Amniotic stem cell (primary cell): ENCODE results near the gene TPGS1.

ENCODE experiments used
- DNase-seq: peaks from one replicate; lab custom pipeline; 2025; lab: John Stamatoyannopoulos, UW

The TPGS1 gene

DNA sequence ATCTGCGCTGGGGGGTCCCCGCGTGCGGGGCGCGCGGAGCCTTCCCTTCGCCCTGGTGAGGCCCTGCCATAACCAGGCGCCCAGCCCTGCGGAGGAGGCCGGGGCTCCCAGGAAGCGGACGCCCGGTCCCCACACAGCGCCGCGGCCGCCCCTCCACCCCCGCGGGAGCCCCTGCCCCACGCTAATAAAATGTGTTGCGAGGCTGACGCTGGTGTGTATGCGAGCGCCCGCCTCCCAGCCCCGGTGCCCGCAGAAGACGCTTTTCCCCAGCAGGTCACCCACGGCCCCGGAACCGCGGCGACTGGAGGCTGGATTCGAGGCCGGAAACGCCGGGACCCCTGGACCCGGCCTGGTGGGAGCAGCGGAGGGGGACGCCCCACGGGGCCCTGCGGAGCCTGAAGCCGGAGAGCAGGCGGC, 12.2 kb downstream of the TPGS1 start:
- no peak for DNase-seq

DNA sequence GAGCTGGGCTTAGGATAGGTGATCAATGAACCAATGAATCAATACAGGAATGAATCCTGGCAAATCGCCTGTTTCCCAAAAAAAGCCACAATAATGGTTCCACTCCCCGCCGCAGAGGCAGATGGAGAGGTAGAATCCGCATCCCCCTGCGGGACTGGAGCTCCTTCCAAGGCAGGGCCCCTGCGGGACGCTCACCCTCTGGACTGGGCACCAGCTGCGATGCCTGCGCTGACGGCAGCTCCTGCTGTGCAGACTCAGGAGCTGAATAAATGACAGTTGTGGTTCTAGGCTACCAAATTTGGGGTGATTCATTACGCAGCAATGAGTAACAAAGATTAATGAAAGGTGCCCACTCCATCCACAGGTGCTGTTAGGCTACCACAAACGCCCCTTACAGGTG, 15.4 kb downstream of the TPGS1 start:
- DNase-seq = no peak

DNA sequence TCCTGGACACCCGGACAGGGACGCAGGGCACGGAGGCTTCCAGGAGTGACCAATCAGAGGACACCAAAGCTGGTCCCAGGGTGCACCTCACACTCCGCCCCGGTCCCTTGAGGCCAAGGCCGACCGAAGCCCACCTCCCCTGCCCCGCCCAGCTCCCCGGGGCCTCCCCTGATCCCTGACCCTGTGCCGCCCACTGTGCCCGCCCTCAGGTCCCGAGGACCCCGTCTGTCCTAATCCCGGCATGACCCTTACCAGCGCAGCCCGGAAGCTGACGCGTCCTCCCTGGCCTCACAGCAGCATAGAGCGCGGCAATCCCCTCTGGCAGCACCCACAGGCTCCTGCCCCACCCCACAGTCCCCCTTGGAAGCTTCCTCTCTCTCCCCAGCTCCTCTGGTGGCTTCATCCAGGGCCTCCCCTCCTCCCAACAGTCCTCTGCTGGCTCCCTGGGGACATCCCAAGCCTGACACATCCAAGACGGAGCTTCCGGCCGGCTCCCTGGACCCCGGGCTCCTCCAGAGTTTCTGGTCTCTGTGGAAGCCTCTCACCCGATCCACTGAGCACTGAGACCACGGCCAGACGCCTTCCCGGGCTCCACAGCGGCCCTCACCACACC, 16.9 kb downstream of the TPGS1 start:
- no peak for DNase-seq

DNA sequence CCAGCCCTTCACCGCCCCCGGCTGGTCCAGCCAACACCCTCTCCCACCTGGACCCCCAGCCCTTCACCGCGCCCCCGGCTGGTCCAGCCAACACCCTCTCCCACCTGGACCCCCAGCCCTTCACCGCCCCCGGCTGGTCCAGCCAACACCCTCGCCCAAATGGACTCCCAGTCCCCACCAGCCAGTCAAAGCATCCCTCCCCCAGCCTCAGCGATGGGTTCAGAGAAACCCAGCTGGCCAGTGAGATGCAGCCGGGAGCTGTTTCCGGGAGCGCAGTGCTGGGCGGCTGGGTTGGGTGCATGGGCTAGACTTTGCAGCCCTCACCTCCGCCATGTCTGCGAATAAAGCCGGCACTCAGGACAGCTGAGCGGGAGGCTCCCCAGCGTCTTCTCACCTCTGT, 17.7 kb downstream of the TPGS1 start:
- DNase-seq = no peak

DNA sequence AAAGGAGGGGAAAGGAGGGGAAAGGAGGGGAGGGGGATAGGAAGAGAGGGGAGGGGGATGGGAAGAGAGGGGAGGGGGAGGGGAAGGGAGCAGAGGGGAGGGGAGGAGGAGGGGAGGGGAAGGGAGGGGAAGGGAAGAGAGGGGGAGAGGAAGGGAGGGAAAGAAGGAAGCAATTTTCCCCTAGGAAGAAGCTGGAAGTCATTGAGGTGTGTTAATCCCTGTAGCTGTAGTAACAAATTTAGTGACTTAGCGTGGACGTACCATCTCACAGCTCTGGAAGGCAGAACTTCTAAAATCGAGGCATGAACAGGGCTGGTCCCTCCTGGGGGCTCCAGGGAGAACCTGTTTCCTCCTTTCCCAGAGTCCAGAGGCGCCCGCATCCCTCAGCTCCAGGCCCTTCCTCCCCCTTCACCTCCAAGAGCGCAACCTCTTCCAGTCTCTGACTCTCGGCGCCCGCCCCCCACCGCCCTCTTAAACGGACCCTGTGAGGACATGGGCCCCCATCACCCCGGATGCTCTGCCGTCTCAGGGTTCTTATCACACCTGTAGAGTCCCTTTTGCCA, 18.6 kb downstream of the TPGS1 start:
- no peak for DNase-seq

DNA sequence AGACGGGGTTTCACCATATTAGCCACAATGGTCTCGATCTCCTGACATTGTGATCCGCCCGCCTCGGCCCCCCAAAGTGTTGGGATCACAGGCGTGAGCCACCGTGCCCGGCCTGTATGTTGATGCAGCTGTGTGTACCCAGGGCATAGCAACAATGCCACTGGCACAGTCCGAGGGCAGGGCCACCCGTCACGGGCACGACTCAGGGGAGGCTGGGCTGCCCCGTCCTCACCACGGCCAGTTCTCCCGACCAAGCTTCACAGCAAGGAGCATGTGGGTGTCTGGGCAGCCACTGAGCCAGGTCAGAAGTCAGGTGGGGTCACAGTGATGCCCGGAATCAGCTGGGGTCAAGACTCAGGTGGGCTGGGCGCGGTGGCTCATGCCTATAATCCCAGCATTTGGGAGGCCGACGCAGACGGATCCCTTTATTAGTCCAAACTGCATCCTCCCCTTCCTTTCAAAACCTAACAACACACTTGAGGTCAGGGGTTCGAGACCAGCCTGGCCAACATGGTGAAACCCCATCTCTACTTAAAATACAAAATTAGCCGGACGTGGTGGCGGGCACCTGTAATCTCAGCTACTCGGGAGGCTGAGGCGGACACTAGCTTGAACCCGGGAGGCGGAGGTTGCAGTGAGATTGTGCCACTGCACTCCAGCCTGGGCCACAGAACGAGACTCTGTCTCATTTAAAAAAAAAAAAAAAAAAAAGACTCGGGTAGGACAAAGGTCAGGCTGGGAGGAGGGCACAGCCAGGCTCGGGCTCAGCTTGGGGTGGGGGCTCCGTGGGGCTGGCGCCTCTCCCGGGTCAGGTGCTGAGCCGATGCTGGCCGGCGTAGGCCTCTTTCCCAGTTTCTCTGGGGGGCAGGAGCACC, 23.1 kb downstream of the TPGS1 start:
- no peak for DNase-seq

DNA sequence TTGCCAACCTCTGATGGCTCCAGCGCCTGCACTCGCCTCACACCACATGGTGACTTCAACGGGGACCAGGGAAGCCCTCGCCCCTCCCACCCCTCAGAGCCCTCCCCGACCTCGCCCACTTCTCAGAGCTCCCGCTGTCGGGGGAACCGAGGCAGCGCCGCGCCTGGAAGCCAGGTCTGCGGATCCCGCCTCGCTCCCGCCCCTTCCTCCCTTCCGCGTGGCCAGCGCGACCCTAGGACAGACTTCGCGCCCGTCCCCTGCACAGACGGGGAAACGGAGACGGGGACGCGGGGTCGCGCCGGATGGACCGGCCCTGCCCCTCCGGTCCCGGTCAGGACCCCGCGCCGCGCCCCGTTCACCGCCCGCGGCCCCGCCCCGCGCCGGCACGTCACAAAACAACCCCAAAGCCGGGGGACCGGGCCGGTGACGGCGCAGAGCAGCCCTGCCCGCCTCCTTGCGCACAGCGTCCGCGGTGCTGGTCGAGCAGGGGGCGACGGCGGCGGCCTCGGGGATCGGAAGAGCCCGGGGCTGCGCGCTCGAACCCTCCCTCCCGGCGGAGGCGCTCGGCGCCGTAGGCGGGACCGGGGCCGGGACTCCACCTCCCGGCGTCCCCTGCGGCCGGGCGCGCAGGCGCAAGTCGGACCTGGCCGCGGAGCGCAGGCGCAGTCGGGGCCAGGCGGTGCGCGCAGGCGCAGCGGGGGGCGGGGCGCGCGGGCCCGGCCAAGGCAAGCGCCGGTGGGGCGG, 23.9 kb downstream of the TPGS1 start:
- DNase-seq = peak; percentile 68

DNA sequence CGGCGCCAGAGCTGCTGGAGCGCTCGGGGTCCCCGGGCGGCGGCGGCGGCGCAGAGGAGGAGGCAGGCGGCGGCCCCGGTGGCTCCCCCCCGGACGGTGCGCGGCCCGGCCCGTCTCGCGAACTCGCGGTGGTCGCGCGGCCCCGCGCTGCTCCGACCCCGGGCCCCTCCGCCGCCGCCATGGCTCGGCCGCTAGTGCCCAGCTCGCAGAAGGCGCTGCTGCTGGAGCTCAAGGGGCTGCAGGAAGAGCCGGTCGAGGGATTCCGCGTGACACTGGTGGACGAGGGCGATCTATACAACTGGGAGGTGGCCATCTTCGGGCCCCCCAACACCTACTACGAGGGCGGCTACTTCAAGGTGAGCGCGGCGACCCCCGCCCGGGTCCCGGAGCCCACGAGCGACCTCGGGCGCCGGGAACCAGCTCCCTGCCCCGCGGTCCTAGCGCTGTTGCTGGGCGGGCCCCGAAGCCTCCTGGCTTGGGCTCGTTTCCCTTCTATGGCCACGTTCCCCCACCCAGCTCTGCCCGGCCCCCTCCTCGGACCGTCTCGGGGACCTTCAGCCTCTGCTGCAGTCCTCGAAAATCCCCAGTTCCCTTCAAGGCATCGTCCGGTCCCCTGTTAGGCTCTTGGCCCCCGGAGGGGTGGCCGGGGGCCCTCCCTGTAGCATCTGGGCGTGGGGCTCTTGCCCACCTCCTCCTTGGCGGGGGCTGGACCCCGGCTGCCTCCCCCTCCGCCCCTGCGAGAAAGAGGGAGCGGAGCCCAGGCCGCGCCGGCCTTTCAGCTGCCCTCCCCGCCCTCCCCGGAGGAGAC, 24.7 kb downstream of the TPGS1 start, which contains the start of gene CDC34:
Gene CDC34 (plus strand): TSS at position 8 of the 808 bp plus-strand sequence. CDS start 172 bp downstream, at position 180.
- DNase-seq = no peak

DNA sequence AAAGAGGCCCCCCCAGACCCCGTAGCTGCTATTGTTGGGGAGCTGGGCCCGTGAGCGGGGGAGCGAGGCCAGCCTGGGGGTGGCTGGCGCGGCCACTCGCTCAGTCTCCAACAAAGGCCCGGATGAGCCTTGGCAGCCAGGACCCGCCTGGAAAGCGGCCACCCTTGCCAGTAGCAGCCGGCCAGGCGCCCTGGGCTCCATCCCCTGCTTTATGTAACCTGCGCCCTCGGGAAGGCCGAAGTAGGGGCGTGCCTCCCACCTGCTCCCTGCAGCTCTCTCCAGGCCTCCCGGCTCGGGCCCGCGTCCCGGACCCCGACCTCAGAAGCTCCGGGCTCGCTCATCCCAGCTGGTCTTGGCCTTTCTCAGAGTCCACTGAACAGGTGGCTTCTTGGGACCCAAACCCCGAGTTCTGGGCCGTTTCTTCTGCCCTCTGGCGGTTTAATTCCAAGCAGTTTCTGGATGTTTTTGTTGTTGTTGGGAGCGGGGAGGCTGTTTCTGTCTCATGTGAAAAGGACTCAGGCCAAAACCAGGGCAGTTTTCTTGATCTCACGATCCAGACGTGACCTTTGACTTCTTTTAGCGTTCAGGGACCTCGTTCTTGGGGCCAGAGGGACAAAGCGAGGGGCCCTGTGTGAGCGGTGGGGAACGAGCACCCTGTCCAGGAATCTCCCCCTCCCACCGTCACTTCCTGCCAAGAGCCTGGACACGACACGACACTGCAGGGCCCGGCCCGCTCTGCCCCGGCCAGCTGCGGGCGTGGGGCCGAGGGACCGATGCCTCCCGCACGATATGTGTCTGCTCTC, 25.5 kb downstream of the TPGS1 start:
- peak; percentile 68 for DNase-seq

DNA sequence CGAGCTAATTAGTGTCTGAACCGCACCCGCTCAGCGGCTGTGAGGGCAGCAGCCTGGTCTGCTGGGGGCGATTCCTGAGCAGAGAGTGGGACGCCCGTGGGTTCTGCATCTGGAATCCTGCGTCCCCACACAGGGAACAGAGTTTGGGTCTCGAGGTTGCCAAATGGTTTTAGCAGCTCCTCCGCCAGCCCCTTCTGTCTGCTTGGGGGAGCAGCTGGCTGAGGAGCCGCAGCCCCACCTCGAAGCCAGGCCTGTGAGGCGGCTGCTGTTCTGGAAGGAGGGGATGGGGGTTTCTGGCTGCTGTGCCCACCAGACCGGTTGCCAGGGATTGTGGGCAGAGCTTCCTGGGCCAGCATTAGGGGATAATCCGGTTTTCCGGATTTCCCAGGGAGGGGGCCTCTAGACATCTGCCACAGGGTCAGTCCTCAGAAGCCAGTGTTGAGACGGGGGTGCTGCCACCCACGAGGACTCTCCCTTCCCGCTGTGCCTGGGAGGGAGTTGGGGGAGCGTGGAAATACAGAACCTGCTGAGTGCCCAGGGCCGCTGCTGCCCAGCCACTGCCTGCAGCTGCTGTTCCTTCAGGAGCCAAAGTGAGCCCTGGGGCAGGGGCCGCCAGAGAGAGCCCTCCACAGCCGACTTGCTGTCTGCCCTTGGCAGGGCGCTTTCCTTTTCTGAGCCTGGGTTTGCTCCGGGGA, 26.2 kb downstream of the TPGS1 start:
- DNase-seq = no peak

DNA sequence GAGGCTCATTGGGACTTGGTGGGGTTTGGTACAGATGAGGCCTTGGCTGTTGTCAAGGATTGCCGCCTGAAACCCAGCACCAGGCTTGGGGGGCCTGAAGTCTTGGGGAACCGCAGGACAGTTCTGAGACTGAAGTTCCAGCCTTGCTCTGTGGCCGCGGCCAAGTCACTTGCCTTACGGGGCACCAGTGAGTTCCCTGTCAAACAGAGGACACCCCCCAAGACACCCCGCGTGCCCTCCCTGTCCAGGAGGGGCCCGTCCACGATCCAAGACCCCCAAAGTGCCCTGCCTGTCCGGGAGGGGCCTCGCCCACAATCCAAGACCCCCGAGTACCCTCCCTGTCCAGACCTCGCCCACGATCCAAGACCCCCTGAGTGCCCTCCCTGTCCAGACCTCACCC, 26.8 kb downstream of the TPGS1 start:
- no peak for DNase-seq

DNA sequence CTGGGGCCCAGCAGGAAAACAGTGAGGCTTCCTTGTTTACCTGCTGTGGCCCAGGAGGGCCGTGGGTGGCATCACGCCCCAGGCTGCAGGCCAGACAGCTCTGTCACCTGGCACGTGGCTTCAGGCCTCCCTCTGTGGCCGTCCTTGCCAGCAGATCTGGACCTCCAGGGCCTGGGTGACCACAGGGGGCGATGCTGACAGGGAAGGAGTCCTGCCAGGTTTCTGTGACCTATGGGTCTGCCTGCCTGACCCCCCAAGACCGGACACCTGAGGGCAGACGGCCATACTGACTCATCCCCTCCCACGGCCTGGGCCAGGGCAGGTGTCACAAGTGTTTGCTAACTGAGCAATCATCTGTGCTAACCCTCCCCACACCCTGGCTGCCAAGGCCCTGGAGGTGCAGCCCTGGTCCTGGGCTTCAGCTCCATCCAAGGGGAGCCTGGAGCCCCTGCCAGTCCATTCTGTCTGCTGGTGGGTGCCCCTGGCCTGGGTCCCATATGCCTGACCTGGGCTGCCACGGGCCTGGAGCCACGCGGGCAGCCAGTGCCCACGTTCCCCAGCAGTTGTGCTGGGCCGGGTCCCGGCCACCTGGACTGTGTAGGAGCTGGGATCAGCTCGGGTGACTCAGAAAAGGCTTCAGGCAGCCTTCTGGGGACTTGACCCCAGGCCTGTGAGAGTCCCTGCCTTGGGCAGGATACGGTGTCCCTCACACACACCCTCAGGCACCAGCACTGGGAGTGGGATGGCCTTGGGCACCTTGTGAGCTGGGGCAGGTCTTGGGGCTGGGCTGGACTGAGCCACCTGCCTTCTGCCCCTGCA, 27.9 kb downstream of the TPGS1 start:
- no peak for DNase-seq

DNA sequence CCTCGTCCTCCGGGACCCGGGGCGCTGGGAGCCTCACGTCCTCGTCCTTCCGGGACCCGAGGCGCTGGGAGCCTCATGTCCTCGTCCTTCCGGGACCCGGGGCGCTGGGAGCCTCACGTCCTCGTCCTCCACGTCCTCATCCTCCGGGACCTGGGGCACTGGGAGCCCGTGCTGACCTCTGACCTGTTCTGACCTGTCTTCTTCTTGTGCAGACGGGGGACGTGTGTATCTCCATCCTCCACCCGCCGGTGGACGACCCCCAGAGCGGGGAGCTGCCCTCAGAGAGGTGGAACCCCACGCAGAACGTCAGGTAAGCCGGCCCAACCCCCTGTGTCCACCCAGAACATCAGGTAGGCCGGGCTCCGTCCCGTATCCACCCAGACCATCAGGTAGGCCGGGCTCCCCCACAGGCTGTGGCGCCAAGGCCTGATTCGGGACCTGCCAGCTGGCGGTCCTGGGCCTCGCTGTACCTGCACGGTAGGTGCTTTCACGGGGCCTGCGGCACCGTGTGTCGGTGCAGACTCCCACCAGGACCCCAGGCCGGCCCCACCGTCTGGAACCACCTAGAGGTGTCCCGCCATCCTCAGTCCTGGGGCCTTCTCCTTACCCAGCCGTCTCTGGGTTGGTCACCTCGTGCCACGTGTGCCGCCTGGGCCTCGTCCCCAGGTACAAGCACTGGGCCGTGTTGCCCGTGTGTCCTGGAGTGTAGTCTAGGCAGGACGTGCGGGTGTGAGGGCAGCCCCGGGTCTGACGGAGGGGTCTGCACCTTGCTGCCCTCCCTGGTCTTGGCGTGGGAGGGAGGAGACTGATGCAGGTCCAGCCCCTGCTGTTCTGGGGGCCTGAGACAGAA, 29.0 kb downstream of the TPGS1 start:
- DNase-seq = no peak

DNA sequence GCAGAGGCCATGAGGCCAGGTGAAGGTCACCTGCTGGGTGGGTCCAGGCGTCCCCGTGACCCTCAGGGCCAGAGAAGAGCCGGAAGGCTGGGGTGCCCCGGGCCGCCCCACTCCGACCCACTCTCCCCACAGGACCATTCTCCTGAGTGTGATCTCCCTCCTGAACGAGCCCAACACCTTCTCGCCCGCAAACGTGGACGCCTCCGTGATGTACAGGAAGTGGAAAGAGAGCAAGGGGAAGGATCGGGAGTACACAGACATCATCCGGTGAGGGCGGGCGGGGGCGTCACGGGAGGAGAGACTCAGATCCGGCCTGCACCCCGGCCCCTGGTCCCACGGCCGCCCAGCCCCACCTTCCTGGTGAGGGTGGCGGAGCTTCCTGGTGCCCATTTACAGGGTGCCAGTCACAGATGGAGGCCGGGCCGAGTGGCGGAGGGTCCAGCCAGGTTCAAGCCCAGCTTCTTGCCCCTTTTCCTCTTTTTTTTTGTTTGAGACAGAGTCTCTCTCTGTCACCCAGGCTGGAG, 29.6 kb downstream of the TPGS1 start:
- DNase-seq = no peak

DNA sequence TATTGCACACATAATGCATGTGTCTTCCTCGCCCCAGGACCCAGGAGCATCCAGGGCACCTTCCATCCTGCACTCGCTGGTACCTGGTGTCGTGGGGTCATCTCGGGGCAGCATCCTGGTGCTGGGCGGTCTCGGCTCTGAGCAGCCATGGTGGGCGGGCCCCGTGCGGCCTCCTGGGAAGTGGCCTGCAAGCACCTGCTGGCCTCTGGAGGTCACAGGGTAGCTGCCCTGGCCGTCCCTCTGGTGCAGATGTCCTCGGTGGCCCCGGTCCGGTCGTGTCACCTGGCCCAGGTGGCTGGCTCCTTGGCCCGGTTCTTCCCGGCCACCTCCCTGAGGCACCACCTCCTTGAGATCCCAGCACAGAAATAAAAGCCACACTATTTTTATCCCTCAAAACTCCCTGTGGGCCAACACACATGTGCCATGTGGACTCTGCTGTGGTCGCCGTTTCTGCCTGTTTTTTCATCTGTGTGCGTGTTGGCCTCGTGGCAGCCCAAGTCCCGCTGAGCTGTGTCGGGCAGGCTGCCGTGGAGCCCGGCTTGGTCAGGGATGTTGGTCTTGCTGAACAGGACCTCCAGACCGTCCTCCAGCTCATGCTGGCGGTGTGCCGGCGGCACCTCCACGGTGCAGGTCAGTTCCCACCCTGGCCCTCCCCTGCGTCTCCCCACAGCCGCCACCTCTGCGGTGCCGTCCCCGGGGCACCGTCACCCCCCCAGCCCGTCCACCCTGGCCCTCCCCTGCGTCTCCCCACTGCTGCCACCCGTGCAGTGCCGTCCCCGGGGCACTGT, 31.5 kb downstream of the TPGS1 start:
- DNase-seq = no peak

DNA sequence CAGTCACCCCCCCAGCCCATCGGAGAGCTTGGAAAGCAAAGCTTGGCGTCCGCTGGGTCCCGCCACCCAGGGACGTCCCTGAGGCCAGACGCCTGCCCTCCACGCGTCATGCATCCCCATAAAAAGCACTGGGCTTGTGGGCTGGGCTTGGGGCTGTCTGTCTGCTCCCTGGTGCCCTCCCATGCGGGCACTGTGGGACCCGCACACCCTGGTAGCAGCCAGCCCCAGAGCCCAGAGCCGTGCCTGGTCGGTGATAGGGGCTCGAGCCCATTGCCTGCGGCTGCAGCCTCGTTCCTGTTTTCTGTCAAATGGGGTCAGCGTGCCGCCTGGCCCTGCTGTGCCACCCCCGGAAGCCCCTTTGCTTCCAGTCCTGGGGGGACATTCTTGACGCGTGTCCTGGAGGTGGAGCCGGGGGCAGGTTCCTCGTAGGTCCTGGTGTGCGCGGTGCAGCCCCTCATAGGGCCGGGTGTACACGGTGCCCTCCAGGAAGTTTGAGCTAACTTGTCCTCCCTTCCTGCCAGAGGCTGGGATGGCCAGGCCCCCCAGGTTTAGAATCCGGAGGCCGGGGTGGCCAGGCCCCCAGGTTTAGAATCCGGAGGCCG, 32.2 kb downstream of the TPGS1 start:
- DNase-seq = no peak
